Mammary epithelial cell (primary cell): Measurements from ENCODE around the gene CRAT.

Experiments used
- EZH2 ChIP-seq: IDR thresholded peaks from 2 replicates; pipeline ENCODE4 v1.6.1; 2012; ENCODE audit warnings: low read length, inconsistent platforms, borderline replicate concordance
- TF ChIP-seq, protein P1 (sequence below), 2 donors: IDR thresholded peaks in 1 of 2; conservative IDR thresholded peaks in 1 of 2; 2 replicates each; pipeline ENCODE4 v1.5.1; 2011 to 2012; ENCODE audit warnings: inconsistent platforms in 2 of 2, low read length in 2 of 2, mild to moderate bottlenecking in 2 of 2, control low read depth in 1 of 2, low read depth in 1 of 2; ENCODE audit not compliant: insufficient read depth in 1 of 2; ENCODE audit errors: extremely low read depth in 1 of 2

DNA sequence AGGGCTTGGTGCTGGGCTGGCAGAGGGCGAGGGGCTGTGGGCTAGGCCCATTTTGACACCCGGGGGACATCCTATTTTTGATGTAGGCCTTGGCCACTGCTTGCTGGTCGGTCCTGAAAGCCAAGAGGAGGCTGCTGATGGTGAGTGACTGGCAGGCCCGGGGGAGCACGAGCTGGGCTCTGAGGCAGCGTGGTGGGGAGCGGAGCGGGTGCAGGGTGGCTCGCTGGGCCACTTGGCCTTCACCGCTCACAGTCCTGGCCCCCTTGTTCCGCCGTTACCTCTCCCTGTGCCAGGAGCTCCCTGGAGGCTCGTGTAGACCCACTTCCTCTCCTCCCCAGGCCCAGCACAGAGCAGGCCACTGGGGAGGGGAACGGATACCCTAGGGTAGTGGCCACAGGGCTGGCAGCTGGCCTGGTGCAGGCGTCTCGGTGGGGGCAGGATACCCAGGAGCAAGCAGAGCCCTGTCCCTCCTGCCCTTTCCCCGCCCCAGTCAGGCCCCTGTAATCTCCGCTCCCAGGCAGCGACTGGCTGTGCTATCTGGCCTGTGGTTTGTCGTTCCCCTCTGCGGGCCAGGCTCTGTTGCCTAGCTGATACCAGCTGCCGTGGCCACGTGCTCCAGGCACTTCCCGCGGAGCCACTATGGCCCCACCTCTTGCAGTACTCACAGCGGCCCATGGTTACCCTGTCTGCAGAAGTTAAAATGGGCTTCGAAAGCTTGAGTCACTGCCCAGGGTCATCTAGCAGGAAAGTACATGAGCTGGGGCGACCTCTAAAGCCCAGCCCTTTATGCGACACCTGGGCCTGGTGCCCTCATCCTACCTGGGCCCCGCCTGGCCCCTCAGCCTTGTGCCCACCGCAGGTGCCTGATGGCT, 41.4 kb downstream of the CRAT start:
- TF ChIP-seq, protein P1, sequence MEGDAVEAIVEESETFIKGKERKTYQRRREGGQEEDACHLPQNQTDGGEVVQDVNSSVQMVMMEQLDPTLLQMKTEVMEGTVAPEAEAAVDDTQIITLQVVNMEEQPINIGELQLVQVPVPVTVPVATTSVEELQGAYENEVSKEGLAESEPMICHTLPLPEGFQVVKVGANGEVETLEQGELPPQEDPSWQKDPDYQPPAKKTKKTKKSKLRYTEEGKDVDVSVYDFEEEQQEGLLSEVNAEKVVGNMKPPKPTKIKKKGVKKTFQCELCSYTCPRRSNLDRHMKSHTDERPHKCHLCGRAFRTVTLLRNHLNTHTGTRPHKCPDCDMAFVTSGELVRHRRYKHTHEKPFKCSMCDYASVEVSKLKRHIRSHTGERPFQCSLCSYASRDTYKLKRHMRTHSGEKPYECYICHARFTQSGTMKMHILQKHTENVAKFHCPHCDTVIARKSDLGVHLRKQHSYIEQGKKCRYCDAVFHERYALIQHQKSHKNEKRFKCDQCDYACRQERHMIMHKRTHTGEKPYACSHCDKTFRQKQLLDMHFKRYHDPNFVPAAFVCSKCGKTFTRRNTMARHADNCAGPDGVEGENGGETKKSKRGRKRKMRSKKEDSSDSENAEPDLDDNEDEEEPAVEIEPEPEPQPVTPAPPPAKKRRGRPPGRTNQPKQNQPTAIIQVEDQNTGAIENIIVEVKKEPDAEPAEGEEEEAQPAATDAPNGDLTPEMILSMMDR (conservative IDR thresholded peaks at IDR 0.05 in 1 of 2, IDR thresholded peaks at IDR 0.05 in 1 of 2; ENCODE audit: extremely low read depth in 1 of 2, insufficient read depth in 1 of 2, low read depth in 1 of 2, low read length in 2 of 2), result no peak
- TF ChIP-seq EZH2, result no peak
